NCI-H526 (cell line): ENCODE measurements around the gene PCDH9.
A peak's percentile ranks its signal among the peaks of the same experiment; 100 is the strongest.

Source experiments
- DNase-seq, 2 experiments: peaks; one replicate each; lab custom pipeline; 2025; lab: John Stamatoyannopoulos, UW

The PCDH9 gene

GRCh38 chr13:67224148-67224846 lies 5.8 kb downstream of the PCDH9 start:
- DNase-seq, result peak; percentile 73 to 87

- DNase-seq, result no peak
Measured at GRCh38 chr13:67223742-67224141, 6.4 kb downstream of the PCDH9 start.

- no peak for DNase-seq
Measured at GRCh38 chr13:67223024-67223423, 7.1 kb downstream of the PCDH9 start.

GRCh38 chr13:67221630-67222226 lies 8.4 kb downstream of the PCDH9 start:
- no peak for DNase-seq

- no peak for DNase-seq
Measured at GRCh38 chr13:67219113-67219512, 11.0 kb downstream of the PCDH9 start.

GRCh38 chr13:67217880-67218279 lies 12.3 kb downstream of the PCDH9 start:
- DNase-seq, result no peak

GRCh38 chr13:67216864-67217263 lies 13.3 kb downstream of the PCDH9 start:
- no peak for DNase-seq

- DNase-seq, result no peak
Measured at GRCh38 chr13:67210208-67210607, 19.9 kb downstream of the PCDH9 start.

- no peak for DNase-seq
Measured at GRCh38 chr13:67208552-67208951, 21.6 kb downstream of the PCDH9 start.

- DNase-seq, result no peak
Measured at GRCh38 chr13:67204764-67205163, 25.4 kb downstream of the PCDH9 start.

- DNase-seq, result no peak
Measured at GRCh38 chr13:67200605-67201004, 29.5 kb downstream of the PCDH9 start.

GRCh38 chr13:67200183-67200582 lies 30.0 kb downstream of the PCDH9 start:
- no peak for DNase-seq

- DNase-seq, result no peak
Measured at GRCh38 chr13:67197704-67198103, 32.4 kb downstream of the PCDH9 start.

- no peak for DNase-seq
Measured at GRCh38 chr13:67193979-67194378, 36.2 kb downstream of the PCDH9 start.

- no peak for DNase-seq
Measured at GRCh38 chr13:67192751-67193150, 37.4 kb downstream of the PCDH9 start.

GRCh38 chr13:67186995-67187569 lies 43.1 kb downstream of the PCDH9 start:
- DNase-seq, result no peak

- DNase-seq, result no peak
Measured at GRCh38 chr13:67184247-67184646, 45.9 kb downstream of the PCDH9 start.

GRCh38 chr13:67183151-67183550 lies 47.0 kb downstream of the PCDH9 start:
- DNase-seq, result no peak

GRCh38 chr13:67175836-67176459 lies 54.2 kb downstream of the PCDH9 start:
- no peak for DNase-seq

GRCh38 chr13:67168384-67168783 lies 61.8 kb downstream of the PCDH9 start:
- no peak for DNase-seq

GRCh38 chr13:67167420-67167819 lies 62.7 kb downstream of the PCDH9 start:
- no peak for DNase-seq

- DNase-seq, result no peak
Measured at GRCh38 chr13:67161176-67161575, 69.0 kb downstream of the PCDH9 start.

GRCh38 chr13:67158903-67159302 lies 71.2 kb downstream of the PCDH9 start:
- no peak for DNase-seq
